MM.1S (cell line): Measurements from ENCODE around the gene F2.

ENCODE experiments used
- DNase-seq: peaks from one replicate; pipeline ENCODE4 v3.0.0-alpha.2; 2015
- H2AFZ ChIP-seq: fragments of 300-600 bp; sonication (generic); 2 replicates; pipeline ENCODE4 v1.6.0; 2016; ENCODE audit warnings: antibody characterized with exemption, low read length
- H3F3A ChIP-seq: fragments of 300-600 bp; sonication (generic); 2 replicates; pipeline ENCODE4 v1.6.1; 2016; ENCODE audit warnings: mild to moderate bottlenecking, antibody characterized with exemption, low read length, moderate library complexity, mixed read lengths; ENCODE audit not compliant: insufficient read depth
- H3K27ac ChIP-seq: fragments of 300-600 bp; sonication (generic); 2 replicates; pipeline ENCODE4 v1.5.1; 2016; ENCODE audit warnings: mild to moderate bottlenecking, low read length
- H3K27me3 ChIP-seq: fragments of 300-600 bp; sonication (generic); replicated peaks from 2 replicates; pipeline ENCODE4 v1.6.0; 2016; ENCODE audit warnings: low read length; ENCODE audit not compliant: insufficient read depth
- H3K36me3 ChIP-seq: fragments of 300-600 bp; sonication (generic); replicated peaks from 2 replicates; pipeline ENCODE4 v1.6.1; 2016; ENCODE audit warnings: mild to moderate bottlenecking, low read length, mixed read lengths; ENCODE audit not compliant: insufficient read depth
- H3K4me1 ChIP-seq: fragments of 300-600 bp; sonication (generic); 2 replicates; pipeline ENCODE4 v1.6.1; 2016; ENCODE audit warnings: low read length, mixed read lengths
- H3K4me2 ChIP-seq: fragments of 300-600 bp; sonication (generic); 2 replicates; pipeline ENCODE4 v1.6.0; 2016; ENCODE audit warnings: low read depth, low read length
- H3K4me3 ChIP-seq: fragments of 300-600 bp; sonication (generic); 2 replicates; pipeline ENCODE4 v1.5.1; 2016; ENCODE audit warnings: low read length, mixed read lengths
- H3K79me2 ChIP-seq: fragments of 300-600 bp; sonication (generic); 2 replicates; pipeline ENCODE4 v1.6.1; 2016; ENCODE audit warnings: mixed run types, low read length, mixed read lengths
- H3K9ac ChIP-seq: fragments of 300-600 bp; sonication (generic); 2 replicates; pipeline ENCODE4 v1.6.1; 2016; ENCODE audit warnings: low read length, mixed read lengths
- H3K9me2 ChIP-seq: fragments of 300-600 bp; sonication (generic); replicated peaks from 2 replicates; pipeline ENCODE4 v1.6.1; 2016; ENCODE audit warnings: mild to moderate bottlenecking, low read length, mixed read lengths; ENCODE audit not compliant: insufficient read depth
- H3K9me3 ChIP-seq: fragments of 300-600 bp; sonication (generic); replicated peaks from 2 replicates; pipeline ENCODE4 v1.6.1; 2016; ENCODE audit warnings: mild to moderate bottlenecking, low read length, mixed read lengths; ENCODE audit not compliant: insufficient read depth
- H4K20me1 ChIP-seq: fragments of 300-600 bp; sonication (generic); 2 replicates; pipeline ENCODE4 v1.6.1; 2016; ENCODE audit warnings: mild to moderate bottlenecking, low read length, moderate library complexity, mixed read lengths; ENCODE audit not compliant: insufficient read depth
- CTCF ChIP-seq: fragments of 300-600 bp; sonication (generic); IDR thresholded peaks from 2 replicates; pipeline ENCODE4 v1.5.1; 2016; ENCODE audit warnings: antibody characterized with exemption, low read length, mixed read lengths
- EZH2 ChIP-seq: fragments of 300-600 bp; sonication (generic); optimal IDR thresholded peaks from 2 replicates; pipeline ENCODE3; 2017; ENCODE audit warnings: low read depth, mild to moderate bottlenecking, antibody characterized with exemption, low read length, mixed read lengths
- EZH2phosphoT487 ChIP-seq: fragments of 300-600 bp; sonication (generic); IDR thresholded peaks from 2 replicates; pipeline ENCODE4 v1.6.1; 2018; ENCODE audit warnings: antibody characterized with exemption, low read length

The F2 gene

GRCh38 chr11:46725338-46726205 lies 6.6 kb downstream of the F2 start:
- TF ChIP-seq EZH2 = no peak
- no peak for TF ChIP-seq CTCF
- no peak for TF ChIP-seq EZH2phosphoT487
- no peaks in the 10 kb centered on the region for H3K9me3 ChIP-seq
- no peaks in the 10 kb centered on the region for H3K4me1 ChIP-seq
- DNase-seq = no peak
- no peaks in the 10 kb centered on the region for H3F3A ChIP-seq
- no peak overlapping the region for H3K9ac ChIP-seq
- H3K9me2 ChIP-seq = no peaks in the 10 kb centered on the region
- no peak overlapping the region for H3K4me3 ChIP-seq
- H3K79me2 ChIP-seq = no peaks in the 10 kb centered on the region
- H3K27me3 ChIP-seq = no peaks in the 10 kb centered on the region
- no peak overlapping the region for H3K27ac ChIP-seq
- no peaks in the 10 kb centered on the region for H3K36me3 ChIP-seq
- no peak overlapping the region for H2AFZ ChIP-seq
- no peak overlapping the region for H3K4me2 ChIP-seq
- H4K20me1 ChIP-seq = no peaks in the 10 kb centered on the region

GRCh38 chr11:46726206-46726862 lies 7.3 kb downstream of the F2 start:
- DNase-seq = no peak
- H3K4me1 ChIP-seq = no peaks in the 10 kb centered on the region
- no peaks in the 10 kb centered on the region for H3K9me3 ChIP-seq
- no peak overlapping the region for H3K4me3 ChIP-seq
- TF ChIP-seq EZH2 (no peak), CTCF (no peak), EZH2phosphoT487 (no peak)
- no peak overlapping the region for H2AFZ ChIP-seq
- H3K9me2 ChIP-seq = no peaks in the 10 kb centered on the region
- no peaks in the 10 kb centered on the region for H3F3A ChIP-seq
- no peaks in the 10 kb centered on the region for H3K79me2 ChIP-seq
- H3K27ac ChIP-seq = no peak overlapping the region
- no peak overlapping the region for H3K9ac ChIP-seq
- H3K4me2 ChIP-seq = no peak overlapping the region
- no peaks in the 10 kb centered on the region for H3K27me3 ChIP-seq
- H3K36me3 ChIP-seq = no peaks in the 10 kb centered on the region
- H4K20me1 ChIP-seq = no peaks in the 10 kb centered on the region

- Histone ChIP-seq H3K4me3 (no peak overlapping the region), H3K9ac (no peak overlapping the region), H3K9me2 (no peaks in the 10 kb centered on the region), H3K27me3 (no peaks in the 10 kb centered on the region), H2AFZ (no peak overlapping the region), H3K4me2 (no peak overlapping the region), H3K36me3 (no peaks in the 10 kb centered on the region), H3K79me2 (no peaks in the 10 kb centered on the region), H3K27ac (no peak overlapping the region), H3K4me1 (no peaks in the 10 kb centered on the region), H3K9me3 (no peaks in the 10 kb centered on the region), H3F3A (no peaks in the 10 kb centered on the region), H4K20me1 (no peaks in the 10 kb centered on the region)
- TF ChIP-seq CTCF = no peak
- TF ChIP-seq EZH2phosphoT487 = no peak
- no peak for TF ChIP-seq EZH2
- DNase-seq = no peak
Observed at GRCh38 chr11:46727952-46728658, 9.1 kb downstream of the F2 start.
